CD14-positive monocyte (primary cell): Measurements from ENCODE around the gene FBH1. TPM values are rescaled to one million over a fixed set of nuclear protein-coding genes. Genes with fewer than 3 reads are reported as not detected.

Experiments
- DNase-seq, 3 donors: peaks; one replicate each; pipeline ENCODE4 v3.0.0-alpha.2; 2011 to 2022
- H2AFZ ChIP-seq: 2 replicates; pipeline ENCODE4 v1.6.0; 2012; ENCODE audit warnings: mild to moderate bottlenecking, low read depth, low read length, inconsistent platforms; ENCODE audit not compliant: insufficient read depth, poor library complexity, severe bottlenecking
- H3K27ac ChIP-seq, 2 donors: 1 replicate in 1 of 2; 2 replicates in 1 of 2; pipeline ENCODE4 v1.5.1; 2012 to 2013; ENCODE audit warnings: low read length in 2 of 2, control low read depth in 1 of 2, inconsistent platforms in 1 of 2, low read depth in 1 of 2, mild to moderate bottlenecking in 1 of 2
- H3K27me3 ChIP-seq, 2 donors: one replicate each; pipeline versions ENCODE4 v1.6.0 to v1.6.1; 2011 to 2013; ENCODE audit warnings: low read length in 2 of 2; ENCODE audit not compliant: control insufficient read depth in 2 of 2, insufficient read depth in 2 of 2
- H3K36me3 ChIP-seq, 2 donors: replicated peaks in 1 of 2; 1 replicate in 1 of 2; 2 replicates in 1 of 2; pipeline versions ENCODE4 v1.5.1 to v1.6.1; 2012 to 2013; ENCODE audit warnings: low read length in 2 of 2, control low read depth in 1 of 2, inconsistent platforms in 1 of 2, mild to moderate bottlenecking in 1 of 2; ENCODE audit not compliant: insufficient read depth in 2 of 2, control insufficient read depth in 1 of 2
- H3K4me1 ChIP-seq, 2 donors: 1 replicate in 1 of 2; 2 replicates in 1 of 2; pipeline versions ENCODE4 v1.5.1 to v1.6.1; 2012 to 2013; ENCODE audit warnings: low read length in 2 of 2, control low read depth in 1 of 2, inconsistent platforms in 1 of 2, mild to moderate bottlenecking in 1 of 2, moderate library complexity in 1 of 2; ENCODE audit not compliant: insufficient read depth in 2 of 2, control insufficient read depth in 1 of 2
- H3K4me2 ChIP-seq: replicated peaks from 2 replicates; pipeline ENCODE3; 2012; ENCODE audit warnings: low read length, moderate library complexity, mild to moderate bottlenecking; ENCODE audit not compliant: poor library complexity, severe bottlenecking; ENCODE audit errors: extremely low read depth
- H3K4me3 ChIP-seq, 3 experiments: fragments of 200-600 bp in 1 of 3; sonication (generic) in 1 of 3; replicated peaks in 1 of 3; 1 replicate in 2 of 3; 2 replicates in 1 of 3; pipeline ENCODE4 v1.5.1; 2011 to 2013; ENCODE audit warnings: low read length in 3 of 3, mild to moderate bottlenecking in 3 of 3, control low read depth in 2 of 3, low read depth in 2 of 3, inconsistent platforms in 1 of 3, moderate library complexity in 1 of 3
- H3K79me2 ChIP-seq: 2 replicates; pipeline ENCODE4 v1.6.0; 2012; ENCODE audit warnings: mild to moderate bottlenecking, control low read depth, inconsistent platforms, low read length, moderate library complexity; ENCODE audit not compliant: insufficient read depth
- H3K9ac ChIP-seq: 2 replicates; pipeline ENCODE4 v1.6.0; 2017; ENCODE audit warnings: low read length, mild to moderate bottlenecking; ENCODE audit not compliant: insufficient read depth, poor library complexity, severe bottlenecking
- H3K9me3 ChIP-seq, 2 donors: replicated peaks in 1 of 2; 1 replicate in 1 of 2; 2 replicates in 1 of 2; pipeline versions ENCODE4 v1.5.1 to v1.6.1; 2012 to 2013; ENCODE audit warnings: low read length in 2 of 2, control low read depth in 1 of 2; ENCODE audit not compliant: control insufficient read depth in 1 of 2, insufficient read depth in 1 of 2
- H4K20me1 ChIP-seq: 2 replicates; pipeline ENCODE4 v1.6.0; 2012; ENCODE audit warnings: mild to moderate bottlenecking, low read length, control low read depth, moderate library complexity; ENCODE audit not compliant: insufficient read depth
- H3K27ac Mint-ChIP-seq, 7 donors: one replicate each; pipeline ENCODE4 v1.8.0; 2020; ENCODE audit warnings: mild to moderate bottlenecking in 7 of 7, mixed read lengths in 7 of 7, moderate library complexity in 6 of 7, inconsistent platforms in 2 of 7
- H3K27me3 Mint-ChIP-seq, 3 donors: one replicate each; pipeline ENCODE4 v1.8.0; 2021 to 2022; ENCODE audit warnings: low read depth in 3 of 3, mild to moderate bottlenecking in 3 of 3, mixed read lengths in 3 of 3, moderate library complexity in 3 of 3, inconsistent platforms in 1 of 3
- H3K36me3 Mint-ChIP-seq, 2 donors: one replicate each; pipeline ENCODE4 v1.8.0; 2020; ENCODE audit warnings: mixed read lengths in 2 of 2, inconsistent platforms in 1 of 2, mild to moderate bottlenecking in 1 of 2
- H3K4me1 Mint-ChIP-seq: one replicate; pipeline ENCODE4 v1.8.0; 2020; ENCODE audit warnings: mild to moderate bottlenecking, mixed read lengths
- H3K4me3 Mint-ChIP-seq, 2 donors: one replicate each; pipeline ENCODE4 v1.8.0; 2020; ENCODE audit warnings: mild to moderate bottlenecking in 2 of 2, mixed read lengths in 2 of 2, moderate library complexity in 1 of 2
- H3K9me3 Mint-ChIP-seq, 7 donors: one replicate each; pipeline ENCODE4 v1.8.0; 2020 to 2022; ENCODE audit warnings: mixed read lengths in 7 of 7, mild to moderate bottlenecking in 6 of 7, moderate library complexity in 6 of 7, inconsistent platforms in 2 of 7
- WGBS: methylation state at CpG from one replicate; pipeline ENCODE4 v1.1.5; 2013; ENCODE audit warnings: missing lambda C conversion rate; ENCODE audit not compliant: insufficient coverage; 5-methylcytosine and 5-hydroxymethylcytosine counted together
- intact Hi-C, 2 donors: fragments of 100-400 bp; cut with micrococcal nuclease; formaldehyde crosslinking; loops; one replicate each; pipeline versions ENCODE4 v1.15.0 to v1.15.1; 2023
- polyA plus RNA-seq, 3 donors: library from polyadenylated mRNA; depleted of rRNA in 1 of 3; unstranded in 2 of 3; stranded (reverse) in 1 of 3; fragments of 300-500 nt in 2 of 3; fragments of >200 nt in 1 of 3; fragmentation: Illumina TruSeq in 2 of 3; gene quantifications; 1 replicate in 2 of 3; 2 replicates in 1 of 3; pipeline ENCODE4 v1.2.3, GENCODE V29; 2012 to 2021
- TF ChIP-seq, protein P1 (sequence below): fragments of 200-600 bp; IDR thresholded peaks from one replicate; pipeline ENCODE4 v1.8.0; 2022; ENCODE audit warnings: antibody characterized with exemption, mild to moderate bottlenecking

FBH1 gene
- polyA plus RNA-seq, 3 donors: 33.9 to 73.3 (median 48.3) TPM

DNA sequence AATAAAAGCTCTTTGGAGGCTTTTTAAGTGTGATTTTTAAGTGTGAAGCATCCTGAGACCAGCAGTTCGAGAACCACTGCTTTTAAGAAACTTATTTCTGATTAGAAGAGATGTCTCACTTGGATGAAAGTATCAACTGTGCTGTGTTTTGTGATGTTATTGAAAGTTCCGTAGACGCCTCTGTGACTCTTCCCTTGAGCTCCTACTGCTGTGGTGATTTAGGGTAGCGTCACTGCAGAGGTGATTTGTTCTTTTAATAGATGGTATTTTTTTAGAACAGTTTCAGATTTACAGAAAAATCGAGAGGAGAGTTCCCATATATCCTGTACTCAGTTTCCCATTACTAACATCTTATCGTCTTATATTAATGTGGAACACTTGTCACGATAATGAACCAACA lies 29.5 kb downstream of the FBH1 start:
- peaks cover 89 to 97% of the 10 kb centered on the region in 2 donors for H3K36me3 Mint-ChIP-seq

DNA sequence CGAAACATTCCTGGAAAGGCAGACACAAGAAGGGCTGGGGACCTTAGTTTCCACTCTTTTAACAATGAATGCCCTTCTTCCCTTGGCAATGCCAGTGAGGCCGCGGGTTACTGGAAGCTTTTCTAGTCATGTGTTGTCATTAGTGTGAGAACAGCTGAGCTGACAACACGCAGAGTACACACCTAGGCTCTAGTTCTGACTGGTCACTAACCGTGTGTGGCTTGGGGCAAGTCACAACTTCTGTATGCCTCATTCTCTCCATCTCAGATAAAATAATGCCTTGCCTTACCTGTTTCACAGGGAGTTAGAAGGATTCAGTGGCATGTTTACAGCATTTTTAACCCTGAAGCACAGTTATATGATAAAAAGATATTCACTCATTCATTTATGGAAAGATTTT lies 31.7 kb downstream of the FBH1 start:
- Mint-ChIP-seq H3K27me3 (no peaks in the 10 kb centered on the region), H3K36me3 (peaks cover 86 to 97% of the 10 kb centered on the region in 2 donors), H3K4me1 (no peaks in the 10 kb centered on the region), H3K27ac (no peak overlapping the region), H3K4me3 (no peak overlapping the region), H3K9me3 (no peaks in the 10 kb centered on the region)
- Histone ChIP-seq H4K20me1 (no peaks in the 10 kb centered on the region), H3K36me3 (peaks cover 91 to 97% of the 10 kb centered on the region in 2 donors), H3K27me3 (no peaks in the 10 kb centered on the region), H3K4me2 (no peak overlapping the region), H3K27ac (no peak overlapping the region), H3K79me2 (no peaks in the 10 kb centered on the region), H3K4me1 (no peaks in the 10 kb centered on the region), H2AFZ (no peak overlapping the region), H3K9ac (no peak overlapping the region), H3K9me3 (no peaks in the 10 kb centered on the region), H3K4me3 (no peak overlapping the region)
- WGBS: 100% methylated on average over 1 of the region's 5 CpGs
- TF ChIP-seq, protein P1, sequence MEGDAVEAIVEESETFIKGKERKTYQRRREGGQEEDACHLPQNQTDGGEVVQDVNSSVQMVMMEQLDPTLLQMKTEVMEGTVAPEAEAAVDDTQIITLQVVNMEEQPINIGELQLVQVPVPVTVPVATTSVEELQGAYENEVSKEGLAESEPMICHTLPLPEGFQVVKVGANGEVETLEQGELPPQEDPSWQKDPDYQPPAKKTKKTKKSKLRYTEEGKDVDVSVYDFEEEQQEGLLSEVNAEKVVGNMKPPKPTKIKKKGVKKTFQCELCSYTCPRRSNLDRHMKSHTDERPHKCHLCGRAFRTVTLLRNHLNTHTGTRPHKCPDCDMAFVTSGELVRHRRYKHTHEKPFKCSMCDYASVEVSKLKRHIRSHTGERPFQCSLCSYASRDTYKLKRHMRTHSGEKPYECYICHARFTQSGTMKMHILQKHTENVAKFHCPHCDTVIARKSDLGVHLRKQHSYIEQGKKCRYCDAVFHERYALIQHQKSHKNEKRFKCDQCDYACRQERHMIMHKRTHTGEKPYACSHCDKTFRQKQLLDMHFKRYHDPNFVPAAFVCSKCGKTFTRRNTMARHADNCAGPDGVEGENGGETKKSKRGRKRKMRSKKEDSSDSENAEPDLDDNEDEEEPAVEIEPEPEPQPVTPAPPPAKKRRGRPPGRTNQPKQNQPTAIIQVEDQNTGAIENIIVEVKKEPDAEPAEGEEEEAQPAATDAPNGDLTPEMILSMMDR: no peak
- DNase-seq: no peak
- intact Hi-C loops: no loop called here

More for the DNA sequence above, 29.5 kb downstream of the FBH1 start:
- no peak overlapping the region for H3K4me3 ChIP-seq
- H3K27ac ChIP-seq: no peak overlapping the region
- H3K27ac Mint-ChIP-seq: no peak overlapping the region
- no peaks in the 10 kb centered on the region for H3K4me1 ChIP-seq
- no peak overlapping the region for H3K4me2 ChIP-seq
- H2AFZ ChIP-seq: no peak overlapping the region
- WGBS: 100% methylated on average over 1 of the region's 7 CpGs
- H3K9me3 Mint-ChIP-seq: no peaks in the 10 kb centered on the region
- peaks cover 93 to 99% of the 10 kb centered on the region in 2 donors for H3K36me3 ChIP-seq
- H4K20me1 ChIP-seq: no peaks in the 10 kb centered on the region
- intact Hi-C loops: no loop called here
- no peaks in the 10 kb centered on the region for H3K27me3 ChIP-seq
- H3K4me1 Mint-ChIP-seq: no peaks in the 10 kb centered on the region
- H3K4me3 Mint-ChIP-seq: no peak overlapping the region
- TF ChIP-seq, protein P1: no peak
- no peaks in the 10 kb centered on the region for H3K9me3 ChIP-seq
- no peaks in the 10 kb centered on the region for H3K27me3 Mint-ChIP-seq
- no peaks in the 10 kb centered on the region for H3K79me2 ChIP-seq
- H3K9ac ChIP-seq: no peak overlapping the region
- no peak for DNase-seq
